ENCODE results near the gene CER1. TPM values are rescaled to one million over a fixed set of nuclear protein-coding genes. Genes with fewer than 3 reads are reported as not detected.

The CER1 gene
- total and polyA plus RNA-seq, 10 of the 15 experiments (the other 5 are each of a cell fraction or from before 2014, with no cell fraction given), result not detected

DNA sequence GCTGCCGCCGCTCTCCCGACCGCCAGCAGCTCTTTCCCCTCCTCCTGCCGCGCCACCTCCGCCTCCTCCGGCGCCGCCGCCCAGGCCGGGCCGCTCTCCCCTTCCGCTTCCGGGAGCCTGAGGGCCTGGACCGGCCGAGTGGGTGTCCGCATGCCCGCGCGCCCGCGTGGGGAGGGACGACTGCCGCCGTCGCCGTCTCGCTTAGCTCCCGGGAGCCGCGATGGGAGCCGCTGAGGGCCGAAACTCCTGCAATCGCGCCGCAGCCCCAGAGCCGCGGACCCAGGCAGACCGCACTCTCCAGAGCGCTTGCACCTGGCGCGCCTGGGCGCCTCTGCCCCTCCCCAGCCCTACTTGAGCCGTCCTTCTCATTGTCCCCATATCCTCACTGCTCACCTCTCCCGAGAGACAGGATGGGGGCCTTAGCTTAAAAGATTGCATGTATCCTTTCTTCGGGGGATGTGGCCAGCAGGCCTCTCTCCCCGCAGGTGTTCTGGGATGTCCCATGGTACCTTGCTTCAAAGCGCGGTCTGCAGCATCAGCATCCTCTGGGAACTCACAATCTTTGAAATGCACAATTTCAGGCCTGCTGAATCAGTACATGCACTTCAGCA, 29.2 kb downstream of the CER1 start, which contains the start of gene ZDHHC21 (continued):
- TF ChIP-seq, protein P1, sequence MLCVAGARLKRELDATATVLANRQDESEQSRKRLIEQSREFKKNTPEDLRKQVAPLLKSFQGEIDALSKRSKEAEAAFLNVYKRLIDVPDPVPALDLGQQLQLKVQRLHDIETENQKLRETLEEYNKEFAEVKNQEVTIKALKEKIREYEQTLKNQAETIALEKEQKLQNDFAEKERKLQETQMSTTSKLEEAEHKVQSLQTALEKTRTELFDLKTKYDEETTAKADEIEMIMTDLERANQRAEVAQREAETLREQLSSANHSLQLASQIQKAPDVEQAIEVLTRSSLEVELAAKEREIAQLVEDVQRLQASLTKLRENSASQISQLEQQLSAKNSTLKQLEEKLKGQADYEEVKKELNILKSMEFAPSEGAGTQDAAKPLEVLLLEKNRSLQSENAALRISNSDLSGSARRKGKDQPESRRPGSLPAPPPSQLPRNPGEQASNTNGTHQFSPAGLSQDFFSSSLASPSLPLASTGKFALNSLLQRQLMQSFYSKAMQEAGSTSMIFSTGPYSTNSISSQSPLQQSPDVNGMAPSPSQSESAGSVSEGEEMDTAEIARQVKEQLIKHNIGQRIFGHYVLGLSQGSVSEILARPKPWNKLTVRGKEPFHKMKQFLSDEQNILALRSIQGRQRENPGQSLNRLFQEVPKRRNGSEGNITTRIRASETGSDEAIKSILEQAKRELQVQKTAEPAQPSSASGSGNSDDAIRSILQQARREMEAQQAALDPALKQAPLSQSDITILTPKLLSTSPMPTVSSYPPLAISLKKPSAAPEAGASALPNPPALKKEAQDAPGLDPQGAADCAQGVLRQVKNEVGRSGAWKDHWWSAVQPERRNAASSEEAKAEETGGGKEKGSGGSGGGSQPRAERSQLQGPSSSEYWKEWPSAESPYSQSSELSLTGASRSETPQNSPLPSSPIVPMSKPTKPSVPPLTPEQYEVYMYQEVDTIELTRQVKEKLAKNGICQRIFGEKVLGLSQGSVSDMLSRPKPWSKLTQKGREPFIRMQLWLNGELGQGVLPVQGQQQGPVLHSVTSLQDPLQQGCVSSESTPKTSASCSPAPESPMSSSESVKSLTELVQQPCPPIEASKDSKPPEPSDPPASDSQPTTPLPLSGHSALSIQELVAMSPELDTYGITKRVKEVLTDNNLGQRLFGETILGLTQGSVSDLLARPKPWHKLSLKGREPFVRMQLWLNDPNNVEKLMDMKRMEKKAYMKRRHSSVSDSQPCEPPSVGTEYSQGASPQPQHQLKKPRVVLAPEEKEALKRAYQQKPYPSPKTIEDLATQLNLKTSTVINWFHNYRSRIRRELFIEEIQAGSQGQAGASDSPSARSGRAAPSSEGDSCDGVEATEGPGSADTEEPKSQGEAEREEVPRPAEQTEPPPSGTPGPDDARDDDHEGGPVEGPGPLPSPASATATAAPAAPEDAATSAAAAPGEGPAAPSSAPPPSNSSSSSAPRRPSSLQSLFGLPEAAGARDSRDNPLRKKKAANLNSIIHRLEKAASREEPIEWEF (IDR thresholded peaks at IDR 0.05; ENCODE audit: insufficient replicate concordance, low read depth, low read length), result no peak
- TF ChIP-seq GATAD2B (conservative IDR thresholded peaks at IDR 0.05; ENCODE audit: low read depth) (peak; percentile 94), EZH2 (IDR thresholded peaks at IDR 0.05; ENCODE audit: borderline replicate concordance, control insufficient read depth, low read depth, low read length) (no peak), RUNX3 (IDR thresholded peaks at IDR 0.05; ENCODE audit: low read length) (peak; percentile 53), NR2F1 (conservative IDR thresholded peaks at IDR 0.05) (0 out of 2 replicates have a peak, but pooled peaks have one; percentile 22), ZBTB40 (IDR thresholded peaks at IDR 0.05; ENCODE audit: borderline replicate concordance) (no peak), KDM1A (IDR thresholded peaks at IDR 0.05; ENCODE audit: borderline replicate concordance) (no peak), E2F4 (IDR thresholded peaks at IDR 0.05; ENCODE audit: low read depth, low read length) (no peak), RAD21 (IDR thresholded peaks at IDR 0.05; ENCODE audit: insufficient read depth, low read depth, low read length) (no peak), NR2C1 (IDR thresholded peaks at IDR 0.05) (peak; percentile 72), KAT2A (conservative IDR thresholded peaks at IDR 0.05; ENCODE audit: control insufficient read depth, low read depth, low read length) (no peak), FOXK2 (IDR thresholded peaks at IDR 0.05) (no peak), CBFB (IDR thresholded peaks at IDR 0.05; ENCODE audit: low read depth) (no peak), ESRRA (IDR thresholded peaks at IDR 0.05; ENCODE audit: low read length) (no peak), NFYB (IDR thresholded peaks at IDR 0.05; ENCODE audit: insufficient read depth, low read depth, low read length) (no peak), SKIL (IDR thresholded peaks at IDR 0.05; ENCODE audit: low read depth, poor library complexity, severe bottlenecking) (no peak), NR2C2 (IDR thresholded peaks at IDR 0.05; ENCODE audit: borderline replicate concordance, control insufficient read depth, insufficient read length, low read depth) (no peak), IKZF2 (IDR thresholded peaks at IDR 0.05) (peak in 1 of 2 experiments; percentile 14; a peak in 1 of 4 replicates)

Data from GM12878 (cell line).